Neuronal stem cell (in vitro differentiated cells): ENCODE results near the gene CDCA7L.
A peak's percentile ranks its signal among the peaks of the same experiment; 100 is the strongest.

Source experiments
- DNase-seq: peaks from one replicate; pipeline ENCODE4 v3.0.0-alpha.2; 2013; ENCODE audit warnings: low spot score
- H2AFZ ChIP-seq: one replicate; pipeline ENCODE4 v1.6.1; 2013; ENCODE audit warnings: mild to moderate bottlenecking, low read length, inconsistent platforms
- H2AK5ac ChIP-seq: 2 replicates; pipeline ENCODE4 v1.6.1; 2013; ENCODE audit warnings: low read depth, mild to moderate bottlenecking, inconsistent platforms, low read length, moderate library complexity, mixed read lengths
- H2BK120ac ChIP-seq: 2 replicates; pipeline ENCODE4 v1.6.1; 2013; ENCODE audit warnings: low read depth, mild to moderate bottlenecking, inconsistent platforms, low read length, moderate library complexity, mixed read lengths
- H2BK12ac ChIP-seq: one replicate; pipeline ENCODE4 v1.6.1; 2013; ENCODE audit warnings: low read length, inconsistent platforms
- H2BK15ac ChIP-seq: 2 replicates; pipeline ENCODE4 v1.6.1; 2013; ENCODE audit warnings: mild to moderate bottlenecking, low read length, inconsistent platforms, mixed read lengths
- H2BK5ac ChIP-seq: one replicate; pipeline ENCODE4 v1.6.1; 2013; ENCODE audit warnings: inconsistent platforms, mild to moderate bottlenecking, low read length, moderate library complexity
- H3K14ac ChIP-seq: one replicate; pipeline ENCODE4 v1.6.1; 2013; ENCODE audit warnings: low read length, inconsistent platforms
- H3K18ac ChIP-seq: 2 replicates; pipeline ENCODE4 v1.6.1; 2013; ENCODE audit warnings: low read length, inconsistent platforms
- H3K23ac ChIP-seq: 2 replicates; pipeline ENCODE4 v1.6.1; 2013; ENCODE audit warnings: low read depth, mild to moderate bottlenecking, mixed read lengths, low read length, inconsistent platforms; ENCODE audit not compliant: poor library complexity
- H3K27ac ChIP-seq: replicated peaks from 3 replicates; pipeline ENCODE4 v1.5.1; 2013; ENCODE audit warnings: low read length, inconsistent platforms
- H3K27me3 ChIP-seq, 3 experiments: 2 replicates each; pipeline ENCODE4 v1.6.1; 2013; ENCODE audit warnings: low read length in 3 of 3, mild to moderate bottlenecking in 2 of 3, inconsistent platforms in 1 of 3, low read depth in 1 of 3, mixed read lengths in 1 of 3, moderate library complexity in 1 of 3; ENCODE audit not compliant: control insufficient read depth in 3 of 3, insufficient read depth in 3 of 3
- H3K36me3 ChIP-seq, 2 donors: replicated peaks in 1 of 2; 2 replicates each; pipeline ENCODE4 v1.6.1; 2013; ENCODE audit warnings: low read length in 2 of 2; ENCODE audit not compliant: control insufficient read depth in 2 of 2, insufficient read depth in 2 of 2
- H3K4ac ChIP-seq: 2 replicates; pipeline ENCODE4 v1.6.1; 2013; ENCODE audit warnings: inconsistent platforms, mild to moderate bottlenecking, low read length, moderate library complexity
- H3K4me1 ChIP-seq, 2 donors: 1 replicate in 1 of 2; 2 replicates in 1 of 2; pipeline ENCODE4 v1.6.1; 2013; ENCODE audit warnings: low read length in 2 of 2, low read depth in 1 of 2; ENCODE audit not compliant: control insufficient read depth in 2 of 2, insufficient read depth in 1 of 2
- H3K4me2 ChIP-seq: one replicate; pipeline ENCODE4 v1.6.1; 2013; ENCODE audit warnings: mild to moderate bottlenecking, low read length, inconsistent platforms; ENCODE audit not compliant: insufficient read depth, poor library complexity, severe bottlenecking
- H3K4me3 ChIP-seq, 2 donors: 2 replicates each; pipeline ENCODE4 v1.5.1; 2013; ENCODE audit warnings: low read length in 2 of 2, mild to moderate bottlenecking in 2 of 2, inconsistent platforms in 1 of 2, moderate library complexity in 1 of 2
- H3K79me1 ChIP-seq: one replicate; pipeline ENCODE4 v1.6.1; 2013; ENCODE audit warnings: low read depth, mild to moderate bottlenecking, inconsistent platforms, low read length, moderate library complexity
- H3K9ac ChIP-seq: one replicate; pipeline ENCODE4 v1.6.1; 2013; ENCODE audit warnings: mild to moderate bottlenecking, low read depth, low read length, inconsistent platforms; ENCODE audit not compliant: poor library complexity
- H3K9me3 ChIP-seq, 2 donors: replicated peaks in 1 of 2; 2 replicates each; pipeline versions ENCODE3 to v1.6.1; 2013; ENCODE audit warnings: low read length in 2 of 2, mild to moderate bottlenecking in 2 of 2, inconsistent platforms in 1 of 2, low read depth in 1 of 2, mixed read lengths in 1 of 2, moderate library complexity in 1 of 2; ENCODE audit not compliant: control insufficient read depth in 2 of 2, insufficient read depth in 1 of 2
- H4K8ac ChIP-seq: one replicate; pipeline ENCODE4 v1.6.1; 2013; ENCODE audit warnings: low read depth, mild to moderate bottlenecking, inconsistent platforms, low read length, moderate library complexity
- H4K91ac ChIP-seq: one replicate; pipeline ENCODE4 v1.6.1; 2013; ENCODE audit warnings: low read length, low read depth, mild to moderate bottlenecking, inconsistent platforms; ENCODE audit not compliant: poor library complexity
- WGBS, 2 donors: extraction: QIAGEN DNeasy Blood & Tissue Kit; methylation state at CpG; one replicate each; pipeline ENCODE4 v1.1.7; 2013; ENCODE audit warnings: missing lambda C conversion rate in 2 of 2, mixed read lengths in 1 of 2; ENCODE audit not compliant: insufficient read length in 2 of 2, insufficient replicate concordance in 1 of 2; ENCODE audit errors: extremely low coverage in 2 of 2; 5-methylcytosine and 5-hydroxymethylcytosine counted together

CDCA7L gene

DNA sequence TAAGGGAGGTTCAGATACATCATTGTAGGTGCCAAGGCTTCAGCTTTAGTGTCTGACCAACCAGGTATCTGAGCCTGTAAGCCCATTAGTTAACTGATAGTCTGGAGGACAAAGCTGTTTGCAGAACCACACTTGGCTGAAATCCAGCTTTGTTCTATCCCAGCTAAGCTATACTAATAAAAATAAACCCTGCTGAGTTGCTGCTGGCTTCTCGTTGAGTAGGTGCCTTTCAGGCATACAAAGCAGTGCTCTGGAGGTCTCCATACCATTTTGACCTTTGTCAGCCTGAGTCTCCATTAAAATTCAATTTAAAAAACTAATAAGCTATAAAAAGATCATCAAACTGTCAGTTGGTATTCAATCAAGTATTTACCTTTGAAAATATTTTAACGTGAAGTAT is 22.0 kb downstream of the CDCA7L start:
- no peaks in the 10 kb centered on the region for H3K9me3 ChIP-seq
- H2BK120ac ChIP-seq: no peak overlapping the region
- no peak overlapping the region for H4K91ac ChIP-seq
- H2BK5ac ChIP-seq: no peak overlapping the region
- no peak overlapping the region for H3K4me2 ChIP-seq
- H3K4ac ChIP-seq: no peak overlapping the region
- peaks cover 2% of the 10 kb centered on the region for H3K79me1 ChIP-seq
- no peak overlapping the region for H3K4me3 ChIP-seq
- no CpG with 5 or more reads among the region's 2 CpGs for WGBS, 2 donors
- no peak overlapping the region for H3K27ac ChIP-seq
- no peak overlapping the region for H2AFZ ChIP-seq
- no peak overlapping the region for H3K14ac ChIP-seq
- no peak overlapping the region for H3K23ac ChIP-seq
- H2BK15ac ChIP-seq: no peak overlapping the region
- H4K8ac ChIP-seq: no peak overlapping the region
- H2AK5ac ChIP-seq: no peak overlapping the region
- H3K27me3 ChIP-seq: no peaks in the 10 kb centered on the region
- H3K36me3 ChIP-seq: no peaks in the 10 kb centered on the region
- no peak overlapping the region for H2BK12ac ChIP-seq
- no peak overlapping the region for H3K9ac ChIP-seq
- H3K4me1 ChIP-seq: peaks cover 16 to 17% of the 10 kb centered on the region in 2 donors
- peak; percentile 20 for DNase-seq
- no peak overlapping the region for H3K18ac ChIP-seq

- peaks cover 16 to 19% of the 10 kb centered on the region in 2 donors for H3K4me1 ChIP-seq
These were observed 23.1 kb downstream of the CDCA7L start for GRCh38 chr7:21922605-21923004.

GRCh38 chr7:21920936-21921335 is 24.8 kb downstream of the CDCA7L start:
- Histone ChIP-seq H3K9ac (no peak overlapping the region), H2BK5ac (no peak overlapping the region), H3K14ac (no peak overlapping the region), H2AK5ac (no peak overlapping the region), H3K79me1 (peaks cover 2% of the 10 kb centered on the region), H4K91ac (no peak overlapping the region), H2BK120ac (no peak overlapping the region), H3K4me3 (no peak overlapping the region), H2AFZ (peak overlapping the region; percentile 44), H4K8ac (no peak overlapping the region), H3K9me3 (no peaks in the 10 kb centered on the region), H3K4me2 (no peak overlapping the region), H3K4ac (no peak overlapping the region), H3K4me1 (peaks cover 16 to 22% of the 10 kb centered on the region in 2 donors), H2BK12ac (no peak overlapping the region), H3K36me3 (peaks cover 0 to 1% of the 10 kb centered on the region in 2 donors), H3K27me3 (no peaks in the 10 kb centered on the region), H3K27ac (no peak overlapping the region), H2BK15ac (no peak overlapping the region), H3K18ac (no peak overlapping the region), H3K23ac (no peak overlapping the region)
- DNase-seq: no peak
- no CpG with 5 or more reads among the region's 3 CpGs for WGBS, 2 donors

More at GRCh38 chr7:21922605-21923004, 23.1 kb downstream of the CDCA7L start:
- Histone ChIP-seq H3K9me3 (no peaks in the 10 kb centered on the region), H2AFZ (no peak overlapping the region), H3K14ac (no peak overlapping the region), H3K4ac (no peak overlapping the region), H2AK5ac (no peak overlapping the region), H2BK5ac (no peak overlapping the region), H3K36me3 (no peaks in the 10 kb centered on the region), H2BK15ac (no peak overlapping the region), H4K8ac (no peak overlapping the region), H2BK12ac (no peak overlapping the region), H3K4me2 (no peak overlapping the region), H4K91ac (no peak overlapping the region), H2BK120ac (no peak overlapping the region), H3K23ac (no peak overlapping the region), H3K27ac (no peak overlapping the region), H3K9ac (no peak overlapping the region), H3K4me3 (no peak overlapping the region), H3K27me3 (no peaks in the 10 kb centered on the region), H3K79me1 (peaks cover 2% of the 10 kb centered on the region), H3K18ac (no peak overlapping the region)
- WGBS, 2 donors: no CpG with 5 or more reads among the region's 5 CpGs
- DNase-seq: no peak

DNA sequence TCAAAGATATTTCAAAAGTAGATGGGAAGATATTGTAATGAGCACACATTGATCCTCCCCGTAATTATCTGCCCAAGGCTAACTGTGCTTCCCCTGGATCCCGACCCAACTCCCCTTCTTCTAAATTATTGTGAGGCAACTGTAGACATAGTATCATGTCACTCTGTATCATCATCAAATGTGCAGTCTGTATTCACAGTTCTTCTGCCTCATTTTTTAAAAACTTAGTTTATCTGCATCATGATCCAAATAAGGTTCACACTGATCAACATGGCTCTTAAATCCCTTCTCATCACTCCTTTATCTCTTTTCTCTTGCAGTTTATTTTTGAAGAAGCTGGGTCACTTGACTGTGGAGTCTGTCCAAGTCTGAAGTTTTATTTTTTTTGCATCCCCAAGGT is 27.5 kb downstream of the CDCA7L start:
- H4K91ac ChIP-seq: no peak overlapping the region
- no peaks in the 10 kb centered on the region for H3K27me3 ChIP-seq
- H3K27ac ChIP-seq: no peak overlapping the region
- H3K23ac ChIP-seq: no peak overlapping the region
- H4K8ac ChIP-seq: no peak overlapping the region
- DNase-seq: no peak
- no peak overlapping the region for H3K18ac ChIP-seq
- no peaks in the 10 kb centered on the region for H3K9me3 ChIP-seq
- no peak overlapping the region for H2BK120ac ChIP-seq
- H3K4ac ChIP-seq: no peak overlapping the region
- no peak overlapping the region for H3K4me3 ChIP-seq
- no peak overlapping the region for H3K9ac ChIP-seq
- H2AFZ ChIP-seq: no peak overlapping the region
- no peak overlapping the region for H3K4me2 ChIP-seq
- H3K14ac ChIP-seq: no peak overlapping the region
- peaks cover 9 to 21% of the 10 kb centered on the region in 2 donors for H3K4me1 ChIP-seq
- peaks cover 2 to 27% of the 10 kb centered on the region in 2 donors for H3K36me3 ChIP-seq
- no peak overlapping the region for H2BK12ac ChIP-seq
- peaks cover 1% of the 10 kb centered on the region for H3K79me1 ChIP-seq
- no peak overlapping the region for H2AK5ac ChIP-seq
- WGBS, 2 donors: no CpG with 5 or more reads among the region's 2 CpGs
- no peak overlapping the region for H2BK5ac ChIP-seq
- H2BK15ac ChIP-seq: no peak overlapping the region
